Measurements from ENCODE around the gene GMDS. TPM values are rescaled to one million over a fixed set of nuclear protein-coding genes. Genes with fewer than 3 reads are reported as not detected.

Gene GMDS
- total and polyA plus RNA-seq, 2 of the 8 experiments (the other 6 are each of a cell fraction or from before 2014, with no cell fraction given), result 16.8 to 50.0 TPM

DNA sequence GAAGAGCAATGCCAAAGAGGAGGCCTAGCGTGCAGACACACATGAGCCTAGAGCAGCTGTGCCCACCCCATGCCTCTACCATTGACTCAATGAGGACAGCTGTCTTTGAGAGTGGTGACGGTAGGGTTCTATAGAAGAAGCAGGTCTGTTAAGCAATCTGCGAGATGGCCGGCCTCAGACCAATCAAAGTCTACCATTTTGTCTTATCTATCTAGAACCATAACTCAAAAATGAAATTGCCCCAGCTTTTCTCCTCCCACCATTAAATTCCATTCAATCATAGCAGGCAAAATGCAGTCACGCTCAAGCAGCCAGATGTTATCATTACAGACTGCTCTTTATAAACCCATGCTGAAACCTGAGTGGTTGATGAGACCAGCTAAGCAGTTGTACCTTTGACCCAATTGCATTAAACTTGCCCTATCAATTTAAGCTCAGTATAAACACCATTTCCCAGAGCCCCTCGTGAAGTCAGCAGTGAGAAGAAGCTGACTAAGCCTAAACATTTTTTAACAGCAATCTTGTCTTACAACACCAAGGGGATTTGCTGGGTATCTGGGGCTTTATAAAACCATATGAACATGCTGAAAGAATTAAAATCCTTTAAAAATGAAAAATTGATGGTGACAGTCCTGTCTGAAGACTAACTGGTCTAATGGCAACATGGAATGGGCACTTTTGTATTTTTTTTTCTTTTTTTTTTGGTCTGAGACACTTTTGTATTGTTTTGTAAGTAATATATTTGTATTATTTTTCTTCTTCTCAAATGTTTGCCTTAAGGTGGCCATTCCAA is 578.2 kb downstream of the GMDS start:
- H3K4me1 ChIP-seq (replicated peaks in 1 of 4; ENCODE audit: control insufficient read depth in 3 of 4, insufficient read depth in 4 of 4, low read length in 3 of 4), result no peaks in the 10 kb centered on the region
- no peak overlapping the region for H2AK5ac ChIP-seq (ENCODE audit: low read depth, low read length)
- H2AFZ ChIP-seq (ENCODE audit: low read length), result no peak overlapping the region
- no peaks in the 10 kb centered on the region for H3K27me3 ChIP-seq (replicated peaks in 1 of 4; ENCODE audit: control insufficient read depth in 3 of 4, extremely low read depth in 1 of 4, insufficient read depth in 3 of 4, low read length in 3 of 4)
- no peaks in the 10 kb centered on the region for H3K36me3 ChIP-seq (ENCODE audit: control insufficient read depth in 2 of 4, insufficient read depth in 4 of 4, low read length in 3 of 4)
- no peak overlapping the region for H4K8ac ChIP-seq (ENCODE audit: extremely low read depth, insufficient read depth, low read length)
- H3K23me2 ChIP-seq (ENCODE audit: low read depth, low read length), result no peaks in the 10 kb centered on the region
- CTCF ChIA-PET (ENCODE audit: partially characterized antibody), result interaction anchor here (0.6 to 1.1 kb wide), 2 partner anchors 20 to 142 kb away, joined by 3 to 5 read pairs; no protein-coding TSS in a partner anchor
- no peak overlapping the region for H3K9ac ChIP-seq (replicated peaks in 1 of 4; ENCODE audit: extremely low read depth in 1 of 4, low read depth in 3 of 4, low read length in 3 of 4)
- H3K4me3 ChIP-seq (ENCODE audit: extremely low read depth in 1 of 4, insufficient read depth in 2 of 4, low read depth in 3 of 4, low read length in 4 of 4), result no peak overlapping the region
- no peak overlapping the region for H2BK5ac ChIP-seq (ENCODE audit: low read depth, low read length)
- H2BK120ac ChIP-seq (replicated peaks; ENCODE audit: low read depth, low read length), result no peak overlapping the region
- POLR2A ChIA-PET (ENCODE audit: partially characterized antibody), result interaction anchor here (0.9 kb wide), 1 partner anchor 13 kb away, joined by 3 read pairs; no protein-coding TSS in a partner anchor
- FAIRE-seq (no peak), DNase-seq (ENCODE audit: low read depth in 1 of 2, low spot score in 2 of 2) (no peak)
- no peak overlapping the region for H2BK20ac ChIP-seq (ENCODE audit: low read length)
- H3K56ac ChIP-seq (replicated peaks; ENCODE audit: insufficient read length, low read depth, low read length), result no peak overlapping the region
- WGBS, 2 experiments (ENCODE audit: extremely low coverage in 1 of 2, insufficient coverage in 1 of 2, insufficient read length in 1 of 2, insufficient replicate concordance in 2 of 2, low coverage in 1 of 2, low lambda C conversion rate in 2 of 2, missing lambda C conversion rate in 1 of 2), result 90% methylated on average over 6 of the region's 6 CpGs; no CpG with 5 or more reads in 1 of the 2 experiments
- H3K79me1 ChIP-seq (ENCODE audit: low read depth, low read length), result no peaks in the 10 kb centered on the region
- no peak overlapping the region for H3K18ac ChIP-seq (ENCODE audit: extremely low read depth, low read length)
- H3K79me2 ChIP-seq (ENCODE audit: control insufficient read depth in 1 of 2, insufficient read depth in 2 of 2, low read length in 2 of 2), result no peaks in the 10 kb centered on the region
- H3K4ac ChIP-seq (replicated peaks; ENCODE audit: insufficient read length, low read depth, low read length), result no peak overlapping the region
- H2BK12ac ChIP-seq (ENCODE audit: low read depth, low read length), result no peak overlapping the region
- H3K4me2 ChIP-seq (ENCODE audit: insufficient read depth in 1 of 2, low read depth in 2 of 2, low read length in 2 of 2), result no peak overlapping the region
- H4K91ac ChIP-seq (replicated peaks; ENCODE audit: insufficient read length, low read length), result no peak overlapping the region
- H4K20me1 ChIP-seq (replicated peaks in 1 of 2; ENCODE audit: control insufficient read depth in 1 of 2, insufficient read depth in 2 of 2, low read length in 2 of 2), result no peaks in the 10 kb centered on the region
- no peaks in the 10 kb centered on the region for H3K9me3 ChIP-seq (ENCODE audit: insufficient read depth in 2 of 2, low read depth in 1 of 2, low read length in 1 of 2)
- no peak overlapping the region for H4K5ac ChIP-seq (ENCODE audit: insufficient read length, low read depth, low read length)
- no peak overlapping the region for H3K14ac ChIP-seq (ENCODE audit: insufficient read length)
- no peak overlapping the region for H3K27ac ChIP-seq (ENCODE audit: low read depth, low read length)
- no peak for TF ChIP-seq SUZ12 (IDR thresholded peaks at IDR 0.05; ENCODE audit: low read length)
- no peak overlapping the region for H3K23ac ChIP-seq (ENCODE audit: insufficient read length)
- H2BK15ac ChIP-seq (ENCODE audit: low read length), result no peak overlapping the region
